ENCODE data around the gene CAMTA1. TPM values are rescaled to one million over a fixed set of nuclear protein-coding genes. Genes with fewer than 3 reads are reported as not detected.

The CAMTA1 gene
- total RNA-seq, 4 donors from 2014 or later: 45.3 to 68.9 (median 62.0) TPM

DNA sequence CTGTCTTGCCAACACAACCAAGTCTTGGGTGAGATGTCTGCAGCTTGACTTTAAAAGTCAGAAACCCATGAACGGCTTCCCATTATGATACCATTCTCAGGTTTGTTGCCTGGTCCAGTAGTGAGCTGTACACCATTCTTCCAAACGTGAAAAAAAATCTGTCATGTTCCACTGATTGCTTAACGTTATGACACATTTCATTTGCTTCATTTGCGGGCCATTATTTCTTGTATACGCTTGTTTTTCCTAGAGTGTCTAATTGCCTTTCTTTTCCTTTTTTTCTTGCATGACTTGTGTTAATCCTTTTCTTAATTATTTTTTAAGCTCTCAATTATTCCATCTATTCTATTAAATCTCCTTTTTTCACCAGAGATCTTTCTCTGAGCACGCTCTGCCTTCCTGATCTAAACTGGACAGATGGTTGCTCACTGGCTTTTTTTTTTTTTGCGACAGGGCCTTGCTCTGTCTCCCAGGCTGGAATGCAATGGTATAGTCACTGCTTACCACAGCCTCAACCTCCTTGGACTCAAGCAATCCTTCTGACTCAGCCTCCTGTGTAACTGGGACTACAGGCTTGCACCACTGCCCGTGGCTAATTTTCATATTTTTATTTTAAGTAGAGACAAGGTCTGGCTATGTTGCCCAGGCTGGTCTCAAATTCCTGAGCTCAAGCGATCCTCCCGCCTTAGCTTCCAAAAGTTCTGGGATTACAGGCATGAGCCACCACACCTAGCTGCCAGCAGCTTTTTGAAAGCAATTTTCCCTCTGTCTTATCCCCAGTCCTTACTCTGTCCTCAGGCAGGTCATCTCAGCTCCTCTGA is 31.7 kb upstream of the CAMTA1 start:
- TF ChIP-seq, protein P1, sequence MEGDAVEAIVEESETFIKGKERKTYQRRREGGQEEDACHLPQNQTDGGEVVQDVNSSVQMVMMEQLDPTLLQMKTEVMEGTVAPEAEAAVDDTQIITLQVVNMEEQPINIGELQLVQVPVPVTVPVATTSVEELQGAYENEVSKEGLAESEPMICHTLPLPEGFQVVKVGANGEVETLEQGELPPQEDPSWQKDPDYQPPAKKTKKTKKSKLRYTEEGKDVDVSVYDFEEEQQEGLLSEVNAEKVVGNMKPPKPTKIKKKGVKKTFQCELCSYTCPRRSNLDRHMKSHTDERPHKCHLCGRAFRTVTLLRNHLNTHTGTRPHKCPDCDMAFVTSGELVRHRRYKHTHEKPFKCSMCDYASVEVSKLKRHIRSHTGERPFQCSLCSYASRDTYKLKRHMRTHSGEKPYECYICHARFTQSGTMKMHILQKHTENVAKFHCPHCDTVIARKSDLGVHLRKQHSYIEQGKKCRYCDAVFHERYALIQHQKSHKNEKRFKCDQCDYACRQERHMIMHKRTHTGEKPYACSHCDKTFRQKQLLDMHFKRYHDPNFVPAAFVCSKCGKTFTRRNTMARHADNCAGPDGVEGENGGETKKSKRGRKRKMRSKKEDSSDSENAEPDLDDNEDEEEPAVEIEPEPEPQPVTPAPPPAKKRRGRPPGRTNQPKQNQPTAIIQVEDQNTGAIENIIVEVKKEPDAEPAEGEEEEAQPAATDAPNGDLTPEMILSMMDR (IDR thresholded peaks at IDR 0.05): no peak
- DNase-seq (ENCODE audit: low spot score) (no peak), ATAC-seq (ENCODE audit: low FRiP score) (no peak)

DNA sequence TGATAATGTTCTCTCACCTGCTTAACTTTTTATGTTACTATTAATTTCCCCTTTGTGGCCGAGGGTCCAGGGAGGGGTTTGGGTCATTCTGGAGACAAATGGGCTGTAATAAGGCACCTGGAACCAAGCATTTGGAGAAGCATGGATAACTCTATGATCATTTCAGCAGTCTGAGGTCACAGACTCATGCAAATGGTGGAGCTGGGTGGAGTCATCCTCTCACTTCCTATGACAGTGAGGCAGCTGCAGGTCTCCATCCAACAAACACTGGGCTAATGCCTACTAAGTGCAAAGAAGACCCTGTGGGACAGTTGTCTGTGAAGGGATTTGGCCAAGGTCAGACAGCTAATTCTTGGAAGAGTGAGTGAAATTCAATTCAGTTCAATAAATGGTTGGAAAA is 28.8 kb upstream of the CAMTA1 start:
- ATAC-seq (ENCODE audit: low FRiP score) (no peak), DNase-seq (ENCODE audit: low spot score) (no peak)
- TF ChIP-seq, protein P1 (IDR thresholded peaks at IDR 0.05): no peak

DNA sequence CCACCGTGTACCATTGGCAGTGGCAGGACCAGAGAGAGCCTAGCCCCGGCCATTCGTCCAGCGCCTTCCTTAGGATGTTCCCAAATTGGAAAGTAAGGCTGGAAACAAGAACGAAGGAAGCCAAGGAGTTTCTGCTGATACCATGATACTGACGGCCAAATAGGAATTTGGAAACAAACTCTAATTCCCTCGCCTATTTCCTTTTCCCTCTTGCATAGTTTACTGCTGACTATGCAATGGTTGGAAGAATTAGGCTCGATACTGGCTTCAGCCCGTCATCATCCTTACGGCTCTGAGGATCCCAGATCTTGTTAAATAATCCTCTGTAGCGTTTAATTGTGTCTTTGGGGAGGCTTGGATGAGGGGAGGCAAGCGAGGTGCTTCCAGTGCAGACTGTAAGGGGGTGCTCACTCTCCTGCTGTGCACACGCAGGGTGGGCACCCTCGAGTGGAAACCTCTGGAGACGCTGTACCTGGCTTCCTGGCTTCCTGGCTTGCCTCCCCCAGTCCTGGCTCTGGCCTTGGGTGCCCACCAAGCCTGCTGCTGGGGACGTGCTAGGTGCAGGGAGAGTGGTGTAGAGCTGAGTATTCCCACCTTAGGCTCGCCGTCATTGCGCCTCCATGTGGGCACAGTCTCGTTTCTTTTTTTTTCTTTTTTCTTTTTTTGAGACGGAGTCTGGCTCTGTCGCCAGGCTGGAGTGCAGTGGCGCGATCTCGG is 27.4 kb upstream of the CAMTA1 start:
- ATAC-seq (ENCODE audit: low FRiP score) (no peak), DNase-seq (ENCODE audit: low spot score) (no peak)
- TF ChIP-seq, protein P1 (IDR thresholded peaks at IDR 0.05): no peak

DNA sequence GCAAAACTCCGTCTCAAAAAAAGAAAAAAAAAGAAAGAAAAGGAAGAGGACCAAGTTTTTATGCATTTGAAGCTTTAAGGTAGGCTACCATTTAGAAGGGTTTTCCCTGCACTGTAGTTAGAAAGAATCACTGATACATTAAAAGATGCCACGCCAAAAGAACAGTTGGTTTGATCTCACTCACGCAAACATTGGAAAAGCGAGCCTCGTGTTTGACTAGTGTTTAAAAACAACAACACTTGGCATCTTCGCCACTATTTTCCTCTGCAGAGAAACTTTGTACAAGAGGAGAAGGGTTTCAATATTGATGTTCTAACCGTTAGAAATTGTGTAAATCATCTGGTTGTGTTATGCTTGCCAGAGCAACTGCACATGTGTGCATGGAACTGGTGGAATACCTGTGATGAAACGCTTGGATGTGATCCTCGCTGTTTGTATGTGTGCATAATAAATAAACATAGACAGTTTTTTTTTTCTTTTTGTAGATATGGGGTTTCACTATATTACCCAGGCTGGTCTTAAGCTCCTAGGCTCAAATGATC is 24.0 kb upstream of the CAMTA1 start:
- DNase-seq (ENCODE audit: low spot score) (no peak), ATAC-seq (ENCODE audit: low FRiP score) (no peak)
- TF ChIP-seq, protein P1 (IDR thresholded peaks at IDR 0.05): no peak

DNA sequence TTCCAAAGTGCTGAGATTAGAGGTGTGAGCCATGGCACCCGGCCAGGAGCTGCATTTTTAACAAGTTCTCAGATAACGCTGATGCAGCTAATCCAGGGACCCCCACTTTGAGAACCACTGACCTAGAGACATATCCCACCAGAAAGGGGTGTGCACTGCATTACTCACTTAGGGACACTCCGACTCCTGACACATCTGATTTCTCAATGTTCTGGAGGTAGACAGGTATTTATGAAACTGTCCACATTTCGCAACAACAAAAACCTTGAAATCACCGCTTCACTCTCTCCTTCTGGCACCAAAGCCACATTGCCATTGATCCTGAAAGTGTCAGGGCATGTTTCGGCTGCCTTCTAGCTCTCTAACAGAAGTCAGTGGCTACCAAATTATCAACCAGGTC is 23.2 kb upstream of the CAMTA1 start:
- no peak for ATAC-seq (ENCODE audit: low FRiP score)
- TF ChIP-seq, protein P1 (IDR thresholded peaks at IDR 0.05): no peak
- no peak for DNase-seq (ENCODE audit: low spot score)

DNA sequence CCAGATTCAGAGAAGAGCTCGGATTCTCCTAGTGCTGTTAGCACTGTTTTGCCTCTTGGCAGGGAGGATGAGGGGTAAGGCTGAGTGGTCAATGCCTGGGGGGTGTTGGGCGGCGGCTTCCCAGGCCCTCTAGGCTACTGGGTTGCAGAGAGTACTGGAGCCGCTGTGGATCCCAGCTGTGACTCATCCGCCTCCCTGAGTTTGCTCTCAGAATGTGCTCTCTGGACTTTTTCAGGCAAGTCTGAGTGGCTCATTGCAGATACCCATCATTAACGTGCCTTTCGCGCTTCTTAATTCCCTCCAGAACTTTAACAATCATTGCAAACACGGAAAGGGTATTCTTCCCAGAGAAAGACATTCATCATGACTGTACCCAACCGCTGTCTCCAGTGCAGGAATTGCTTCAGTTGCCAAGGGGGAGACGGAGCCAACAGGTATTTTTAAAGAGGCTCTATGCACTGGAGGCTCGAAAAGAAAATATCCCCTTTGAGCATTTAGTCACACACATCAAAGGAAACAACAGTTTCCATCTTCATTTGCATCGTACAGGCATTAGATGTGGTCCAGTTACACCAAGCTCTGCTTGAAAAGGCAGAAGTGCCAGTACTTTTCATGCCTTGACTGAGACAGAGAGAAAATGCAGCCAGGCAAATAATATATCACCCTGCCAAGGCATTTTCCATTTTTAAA is 14.4 kb upstream of the CAMTA1 start:
- TF ChIP-seq, protein P1 (IDR thresholded peaks at IDR 0.05): no peak
- DNase-seq (ENCODE audit: low spot score): no peak
- no peak for ATAC-seq (ENCODE audit: low FRiP score)

Data from omental fat pad (tissue), 4 donors.